WERI-Rb-1 (cell line): ENCODE results near the gene GNG13.
A peak's percentile ranks its signal among the peaks of the same experiment; 100 is the strongest.
"Not testable (repeated sequence)": the region's sequence is repeated elsewhere in the genome, so short reads cannot be mapped to it uniquely, and the experiment has no call there.

ENCODE experiments used
- DNase-seq: peaks from one replicate; pipeline ENCODE4 v3.0.0-alpha.2; 2020
- H3K27ac ChIP-seq: fragments of 250-450 bp; sonication (Bioruptor Pico); 2 replicates; pipeline ENCODE4 v1.5.1; 2020; ENCODE audit warnings: mild to moderate bottlenecking, moderate library complexity
- H3K27me3 ChIP-seq: fragments of 250-450 bp; sonication (Bioruptor Pico); 2 replicates; pipeline ENCODE4 v1.5.1; 2021; ENCODE audit warnings: mild to moderate bottlenecking, low read depth, moderate library complexity; ENCODE audit not compliant: insufficient read depth, severe bottlenecking
- H3K36me3 ChIP-seq: fragments of 250-450 bp; sonication (Bioruptor Pico); 2 replicates; pipeline ENCODE4 v1.5.1; 2020; ENCODE audit warnings: mild to moderate bottlenecking, moderate library complexity
- H3K4me3 ChIP-seq: 2 replicates; pipeline ENCODE4 v1.5.1; 2011; ENCODE audit warnings: low read depth, mild to moderate bottlenecking, control low read depth, low read length
- H3K9me3 ChIP-seq: fragments of 250-450 bp; sonication (Bioruptor Pico); 2 replicates; pipeline ENCODE4 v1.5.1; 2021; ENCODE audit warnings: mild to moderate bottlenecking, moderate library complexity; ENCODE audit not compliant: severe bottlenecking
- CTCF ChIP-seq: IDR thresholded peaks from 2 replicates; pipeline ENCODE4 v1.5.1; 2011; ENCODE audit warnings: low read depth, mild to moderate bottlenecking, control low read depth, inconsistent platforms, low read length

Gene GNG13

DNA sequence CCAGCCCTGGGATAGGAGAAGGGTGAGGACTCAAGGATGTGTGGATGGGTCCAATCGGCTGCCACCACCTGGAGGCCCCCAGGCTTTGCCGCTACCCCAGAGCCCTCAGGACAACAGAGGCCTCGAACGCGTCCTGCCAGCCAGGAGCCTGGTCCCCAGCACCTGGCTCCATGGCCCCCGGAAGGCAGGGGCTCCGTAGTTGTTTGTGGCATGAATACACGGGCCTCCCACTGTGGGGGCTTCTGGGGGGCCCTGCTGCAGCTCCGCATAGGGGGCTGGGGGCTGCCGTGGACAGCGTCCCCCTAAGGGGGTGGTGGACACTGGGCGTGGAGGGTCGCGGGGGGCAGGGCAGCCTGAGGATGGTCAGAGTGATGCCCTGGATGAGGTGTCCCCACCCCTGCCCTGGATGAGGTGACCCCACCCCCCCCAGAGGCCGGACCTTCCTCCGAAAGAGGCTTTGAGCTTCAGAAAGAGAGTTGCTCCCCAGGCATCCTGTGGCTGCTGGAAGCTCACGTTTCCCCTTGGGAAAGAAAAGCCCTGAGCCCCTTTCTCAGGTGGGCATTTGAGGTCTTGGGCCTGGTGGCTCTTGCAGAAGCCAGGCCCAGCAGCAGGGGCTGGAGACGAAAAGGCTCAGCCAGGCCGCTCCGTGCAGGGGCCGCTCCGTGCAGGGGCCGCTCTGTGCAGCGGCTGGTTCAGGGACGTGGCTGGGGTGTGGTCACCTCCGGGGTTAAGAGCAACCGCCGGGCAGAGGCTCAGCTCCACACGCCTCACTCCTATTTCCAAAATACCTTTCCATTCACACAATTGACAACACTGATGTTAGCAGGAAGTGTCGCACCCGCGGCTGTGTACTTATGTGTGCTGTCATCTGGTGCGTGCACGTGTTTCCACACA is 40.3 kb upstream of the GNG13 start:
- Histone ChIP-seq H3K27me3 (no peaks in the 10 kb centered on the region), H3K4me3 (no peak overlapping the region), H3K27ac (no peak overlapping the region), H3K9me3 (peaks cover 9% of the 10 kb centered on the region), H3K36me3 (no peaks in the 10 kb centered on the region)
- no peak for TF ChIP-seq CTCF
- no peak for DNase-seq

DNA sequence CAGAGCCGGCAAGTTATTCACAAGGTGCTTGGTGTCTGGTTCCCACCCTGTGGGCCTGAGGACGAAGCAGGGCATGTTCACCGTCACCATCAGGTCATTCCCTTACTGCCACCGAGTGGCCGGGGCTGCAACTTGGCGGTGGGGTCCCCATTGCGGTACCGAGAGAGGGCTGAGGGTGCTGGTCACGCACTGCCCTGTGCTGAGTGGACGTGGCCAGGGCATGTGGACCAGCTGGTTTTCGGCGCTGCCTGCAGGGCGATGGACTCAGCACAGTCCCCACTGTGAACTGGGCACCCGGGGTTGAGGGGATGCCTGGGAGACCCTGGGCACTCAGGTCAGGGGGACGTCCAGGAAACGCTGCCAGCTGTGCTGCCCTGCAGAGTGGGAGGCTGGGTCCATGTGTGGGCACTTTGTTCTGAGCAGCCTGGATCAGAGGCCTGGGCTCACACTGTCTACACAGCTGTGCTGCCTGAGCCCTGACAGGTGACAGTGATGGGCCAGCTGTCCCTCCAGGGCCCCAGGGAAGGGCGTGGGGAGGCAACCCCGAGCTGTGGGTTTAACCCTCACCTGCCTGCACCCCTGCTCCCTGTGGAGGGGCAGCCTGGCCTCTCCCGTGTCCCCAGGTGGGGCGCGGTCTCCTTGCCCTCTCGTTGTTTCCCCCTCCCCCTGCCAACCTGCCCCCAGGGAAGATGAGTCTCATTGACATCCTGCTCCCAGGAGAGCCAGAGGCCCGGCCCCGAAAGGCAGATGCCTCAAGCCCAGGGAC is 39.3 kb upstream of the GNG13 start:
- Histone ChIP-seq H3K27me3 (no peaks in the 10 kb centered on the region), H3K36me3 (no peaks in the 10 kb centered on the region), H3K4me3 (no peak overlapping the region), H3K27ac (no peak overlapping the region), H3K9me3 (peaks cover 12% of the 10 kb centered on the region)
- 0 out of 2 replicates have a peak, but pooled peaks have one; percentile 10 for TF ChIP-seq CTCF
- DNase-seq, result no peak

- no peak overlapping the region for H3K27ac ChIP-seq
- no peaks in the 10 kb centered on the region for H3K36me3 ChIP-seq
- H3K27me3 ChIP-seq, result no peaks in the 10 kb centered on the region
- H3K4me3 ChIP-seq, result no peak overlapping the region
- no peak for DNase-seq
- H3K9me3 ChIP-seq, result peaks cover 17% of the 10 kb centered on the region
- no peak for TF ChIP-seq CTCF
Measured at GRCh38 chr16:838741-839140, 38.2 kb upstream of the GNG13 start.

DNA sequence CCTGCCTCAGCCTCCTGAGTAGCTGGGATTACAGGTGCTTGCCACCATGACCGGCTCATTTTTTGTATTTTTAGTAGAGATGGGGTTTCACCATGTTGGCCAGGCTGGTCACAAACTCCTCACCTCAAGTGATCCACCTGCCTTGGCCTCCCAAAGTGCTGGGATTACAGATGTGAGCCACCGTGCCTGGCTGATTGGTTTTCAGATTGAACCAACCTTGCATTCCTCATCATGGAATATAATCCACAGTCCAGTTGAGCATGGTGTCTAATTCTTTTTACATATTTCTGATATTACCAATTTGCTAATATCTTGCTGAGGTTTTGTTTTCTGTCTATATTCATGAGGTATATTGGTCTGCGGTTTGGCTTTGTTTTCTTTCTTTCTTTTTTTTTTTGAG is 36.3 kb upstream of the GNG13 start:
- DNase-seq, H3K27ac ChIP-seq, H3K4me3 ChIP-seq, H3K36me3 ChIP-seq, H3K27me3 ChIP-seq: not testable (repeated sequence)
- peaks cover 17% of the 10 kb centered on the region for H3K9me3 ChIP-seq

- Histone ChIP-seq H3K9me3 (peaks cover 17% of the 10 kb centered on the region), H3K27me3 (no peaks in the 10 kb centered on the region), H3K36me3 (no peaks in the 10 kb centered on the region), H3K4me3 (no peak overlapping the region), H3K27ac (no peak overlapping the region)
- DNase-seq, result no peak
- no peak for TF ChIP-seq CTCF
Measured at GRCh38 chr16:836221-836620, 35.7 kb upstream of the GNG13 start.

GRCh38 chr16:835373-835772 is 34.8 kb upstream of the GNG13 start:
- no peak overlapping the region for H3K4me3 ChIP-seq
- H3K27me3 ChIP-seq, result no peaks in the 10 kb centered on the region
- no peak for DNase-seq
- H3K36me3 ChIP-seq, result no peaks in the 10 kb centered on the region
- no peak overlapping the region for H3K27ac ChIP-seq
- no peak for TF ChIP-seq CTCF
- peaks cover 17% of the 10 kb centered on the region for H3K9me3 ChIP-seq
